Measurements from ENCODE around the gene KRTAP5-4.

GRCh38 chr11:1608363-1608762 is 13.6 kb downstream of the KRTAP5-4 start, which contains the start of gene KRTAP5-3:
- TF ChIP-seq CTCF (IDR thresholded peaks at IDR 0.05): no peak
- TF ChIP-seq ZFX (IDR thresholded peaks at IDR 0.05; ENCODE audit: borderline replicate concordance): no peak
